Astrocyte (in vitro differentiated cells and primary cell): ENCODE results near the gene POLR2F.

ENCODE experiments used
- CTCF ChIP-seq: IDR thresholded peaks from 2 replicates; pipeline ENCODE4 v1.5.1; 2011; ENCODE audit warnings: low read depth, mild to moderate bottlenecking, inconsistent platforms, low read length, moderate library complexity; ENCODE audit not compliant: insufficient read depth
- EZH2 ChIP-seq: IDR thresholded peaks from 2 replicates; pipeline ENCODE4 v1.6.1; 2012; ENCODE audit warnings: mild to moderate bottlenecking, low read length, inconsistent platforms; ENCODE audit not compliant: insufficient read depth

GRCh38 chr22:37979782-37980181 lies 26.3 kb downstream of the POLR2F start:
- no peak for TF ChIP-seq CTCF
- no peak for TF ChIP-seq EZH2
